NCI-H345 treated with DMSO at 0.1 percent for 48 hours (cell line): Measurements from ENCODE around the gene ITGA3.
A peak's percentile ranks its signal among the peaks of the same experiment; 100 is the strongest.

Experiments used
- DNase-seq: peaks from one replicate; lab custom pipeline; 2025; ENCODE audit not compliant: unreplicated experiment; lab: John Stamatoyannopoulos, UW

ITGA3 gene

DNA sequence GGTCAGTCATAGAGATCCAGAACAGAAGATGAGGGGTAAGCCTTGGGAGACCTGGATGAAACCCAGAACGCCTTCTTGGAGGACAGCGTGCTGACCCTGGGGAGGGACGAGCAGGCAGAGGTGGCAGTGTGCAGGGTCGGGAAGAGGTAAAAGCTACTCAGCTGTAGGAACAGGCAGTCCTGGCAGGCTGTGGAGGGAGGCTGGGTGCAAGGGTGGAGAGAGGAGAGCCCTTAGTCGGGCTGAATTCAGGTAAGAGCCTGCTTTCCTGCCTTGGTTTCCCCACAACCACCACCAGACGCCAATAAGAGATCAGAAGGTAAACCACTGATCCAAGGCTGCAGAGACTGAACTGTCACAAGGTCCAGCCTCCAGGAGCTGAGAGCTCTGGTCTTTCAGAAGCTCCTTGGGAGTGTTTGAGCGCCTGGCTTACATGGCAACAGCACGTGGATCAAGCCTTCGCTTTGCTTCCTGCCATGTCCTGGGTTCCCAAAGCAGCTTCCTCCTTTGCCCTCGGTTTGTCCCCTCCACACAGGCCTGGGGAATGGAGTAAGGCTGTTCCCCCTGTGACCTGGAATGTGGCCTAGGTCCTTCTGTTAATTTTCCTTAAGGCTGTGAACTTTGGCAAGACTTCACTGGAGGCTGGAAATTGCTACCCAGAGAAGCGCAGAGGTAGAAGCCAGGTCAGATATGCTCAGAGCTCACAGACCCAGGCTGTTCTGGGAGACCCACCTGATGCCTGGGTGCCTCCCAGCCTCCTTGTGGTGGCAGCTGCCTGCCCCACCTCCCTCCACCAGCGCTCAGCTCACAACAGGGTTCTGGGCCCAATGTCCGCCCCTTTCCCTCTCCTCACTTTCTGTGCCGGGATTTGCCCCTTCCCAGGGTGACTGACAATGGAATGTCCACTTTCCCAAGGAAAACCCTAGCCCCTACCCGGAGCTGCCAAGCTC is 35.3 kb downstream of the ITGA3 start:
- no peak for DNase-seq

DNA sequence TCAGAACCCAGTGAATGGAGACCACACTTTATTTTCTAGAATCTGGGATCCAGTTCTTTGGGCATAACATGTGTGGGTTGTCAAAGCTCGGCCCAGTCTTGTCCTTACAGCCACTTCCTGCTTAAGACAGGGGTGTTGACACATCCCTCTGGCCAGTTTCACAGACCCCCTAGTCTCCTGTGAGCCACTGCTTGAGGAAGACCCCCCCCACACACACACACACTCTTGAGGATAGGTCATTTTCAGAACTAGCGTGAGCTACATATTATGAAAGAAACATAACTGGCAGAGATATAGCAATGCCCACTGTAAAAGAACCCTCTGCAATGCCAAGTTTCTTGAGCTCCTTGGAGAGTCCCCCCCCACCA is 36.0 kb downstream of the ITGA3 start:
- no peak for DNase-seq

DNA sequence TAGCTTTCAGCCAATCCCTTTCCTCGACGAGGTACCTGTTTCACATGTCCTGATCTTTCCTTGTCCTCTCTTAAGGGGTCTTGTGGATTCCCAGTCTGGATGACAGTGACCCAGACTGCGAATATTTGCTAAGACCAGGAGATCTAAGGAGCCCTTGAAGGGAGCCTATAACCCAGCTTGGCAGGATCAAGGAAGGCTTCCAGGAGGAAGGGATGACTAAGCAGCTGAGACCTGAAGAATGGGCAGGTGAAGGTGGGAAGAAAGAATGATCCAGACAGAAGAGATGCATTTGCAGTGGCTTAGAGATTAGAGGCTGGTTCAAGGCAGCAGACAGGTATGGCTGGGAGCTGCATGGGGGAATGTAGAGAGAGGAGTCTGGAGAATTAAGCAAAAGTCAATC is 37.3 kb downstream of the ITGA3 start:
- no peak for DNase-seq

DNA sequence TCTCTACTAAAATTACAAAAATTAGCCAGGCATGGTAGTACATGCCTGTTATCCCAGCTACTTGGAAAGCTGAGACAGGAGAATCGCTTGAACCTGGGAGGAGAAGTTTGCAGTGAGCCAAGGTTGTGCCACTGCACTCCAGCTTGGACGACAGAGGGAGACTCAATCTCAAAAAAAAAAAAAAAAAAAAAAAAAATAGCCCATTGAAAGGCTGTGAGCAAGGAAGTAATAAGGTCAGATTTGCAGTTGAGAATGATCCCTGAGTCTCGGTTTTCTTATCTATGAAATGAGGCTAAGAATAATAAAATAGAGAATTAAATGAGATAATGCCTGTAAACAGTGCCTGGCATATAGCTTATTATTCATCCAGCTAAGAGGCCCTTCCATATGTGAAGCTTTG is 37.9 kb downstream of the ITGA3 start:
- no peak for DNase-seq

- peak; percentile 84 for DNase-seq
Observed at GRCh38 chr17:50094243-50094752, 38.4 kb downstream of the ITGA3 start.

- DNase-seq, result peak; percentile 81
Observed at GRCh38 chr17:50094753-50095619, 39.1 kb downstream of the ITGA3 start, which contains the start of gene PDK2. PDK2 (plus strand) TSS chr17:50095351; CDS start chr17:50095436, 85 bp downstream.

GRCh38 chr17:50095626-50096037 is 39.7 kb downstream of the ITGA3 start:
- DNase-seq, result no peak

DNA sequence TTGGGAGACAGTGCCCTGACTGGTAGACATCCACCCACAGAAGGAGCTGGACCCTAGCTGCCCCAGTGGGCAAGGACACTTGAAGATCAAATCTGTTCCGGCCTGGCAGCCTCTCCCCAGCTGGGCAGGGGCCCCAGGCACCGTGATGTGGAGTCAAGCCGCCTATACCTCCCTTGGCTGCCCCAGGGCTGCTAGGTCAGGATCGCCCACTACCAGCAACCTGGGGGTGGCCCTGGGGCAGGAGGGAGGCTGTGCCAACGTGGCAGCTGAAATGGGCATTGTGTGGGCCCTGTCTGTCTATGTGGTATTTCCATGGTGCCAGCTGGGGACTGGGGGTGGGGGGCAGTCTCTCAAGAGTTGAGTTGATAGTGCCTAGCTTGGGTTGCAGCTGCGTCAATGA is 40.2 kb downstream of the ITGA3 start:
- DNase-seq, result no peak

GRCh38 chr17:50096758-50097157 is 40.8 kb downstream of the ITGA3 start:
- DNase-seq, result no peak

DNA sequence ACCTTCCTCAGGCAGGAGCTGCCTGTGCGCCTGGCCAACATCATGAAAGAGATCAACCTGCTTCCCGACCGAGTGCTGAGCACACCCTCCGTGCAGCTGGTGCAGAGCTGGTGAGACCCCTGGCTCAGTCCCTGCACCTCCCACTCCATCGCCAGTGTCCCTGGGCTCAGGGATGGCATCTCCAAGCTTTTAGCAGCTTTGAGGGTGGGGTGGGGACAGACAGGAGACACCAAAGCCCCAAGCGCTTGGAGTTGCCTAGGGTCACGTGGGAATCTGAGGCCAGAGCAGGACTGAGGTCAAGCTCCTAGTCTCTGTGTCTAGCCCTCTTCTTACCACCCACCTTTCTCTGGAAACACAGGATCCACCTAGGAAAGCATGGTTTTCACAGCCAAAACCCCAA is 41.5 kb downstream of the ITGA3 start:
- no peak for DNase-seq

- DNase-seq, result no peak
Observed at GRCh38 chr17:50097926-50098325, 42.0 kb downstream of the ITGA3 start.

GRCh38 chr17:50098583-50098982 is 42.7 kb downstream of the ITGA3 start:
- no peak for DNase-seq

DNA sequence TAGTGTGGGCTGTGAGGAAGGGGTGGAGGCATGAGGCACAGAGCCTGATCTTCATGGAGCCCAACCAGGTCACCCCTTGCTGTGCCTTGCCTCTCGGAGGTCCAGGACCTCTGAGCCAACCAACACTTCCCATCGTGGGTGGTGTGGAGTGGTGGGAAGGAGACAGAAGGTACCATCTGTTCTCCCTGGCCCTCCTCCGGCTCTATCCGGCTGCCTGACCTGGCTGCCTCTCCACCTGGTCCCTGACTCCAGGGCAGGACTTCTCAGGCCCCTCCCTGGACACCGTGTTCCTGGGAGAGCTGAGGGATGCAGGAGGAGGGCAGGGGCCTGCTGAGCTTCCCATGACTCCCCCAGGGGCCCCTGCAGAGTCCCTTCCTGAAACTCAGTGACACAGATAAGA is 43.1 kb downstream of the ITGA3 start:
- DNase-seq, result no peak

DNA sequence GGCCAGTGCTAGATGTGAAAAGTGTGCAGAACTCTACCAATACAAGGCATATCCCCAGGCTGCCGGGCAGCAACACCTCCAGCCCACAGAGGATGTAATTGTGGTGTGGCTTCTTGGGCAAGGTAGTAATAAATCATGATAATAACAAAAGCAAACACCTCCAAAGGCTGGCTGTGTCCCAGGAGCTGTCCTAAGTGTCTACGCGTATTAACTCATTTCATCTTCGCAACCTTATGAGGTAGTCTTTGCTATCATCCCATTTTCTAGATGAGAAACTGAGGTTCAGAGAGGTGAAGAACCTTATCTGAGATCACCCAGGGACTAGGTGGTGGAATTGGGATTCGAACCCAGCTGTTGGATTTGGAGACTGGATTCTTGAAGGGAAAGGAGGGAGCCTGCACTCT is 44.6 kb downstream of the ITGA3 start:
- no peak for DNase-seq

GRCh38 chr17:50100921-50101345 is 45.0 kb downstream of the ITGA3 start:
- no peak for DNase-seq

DNA sequence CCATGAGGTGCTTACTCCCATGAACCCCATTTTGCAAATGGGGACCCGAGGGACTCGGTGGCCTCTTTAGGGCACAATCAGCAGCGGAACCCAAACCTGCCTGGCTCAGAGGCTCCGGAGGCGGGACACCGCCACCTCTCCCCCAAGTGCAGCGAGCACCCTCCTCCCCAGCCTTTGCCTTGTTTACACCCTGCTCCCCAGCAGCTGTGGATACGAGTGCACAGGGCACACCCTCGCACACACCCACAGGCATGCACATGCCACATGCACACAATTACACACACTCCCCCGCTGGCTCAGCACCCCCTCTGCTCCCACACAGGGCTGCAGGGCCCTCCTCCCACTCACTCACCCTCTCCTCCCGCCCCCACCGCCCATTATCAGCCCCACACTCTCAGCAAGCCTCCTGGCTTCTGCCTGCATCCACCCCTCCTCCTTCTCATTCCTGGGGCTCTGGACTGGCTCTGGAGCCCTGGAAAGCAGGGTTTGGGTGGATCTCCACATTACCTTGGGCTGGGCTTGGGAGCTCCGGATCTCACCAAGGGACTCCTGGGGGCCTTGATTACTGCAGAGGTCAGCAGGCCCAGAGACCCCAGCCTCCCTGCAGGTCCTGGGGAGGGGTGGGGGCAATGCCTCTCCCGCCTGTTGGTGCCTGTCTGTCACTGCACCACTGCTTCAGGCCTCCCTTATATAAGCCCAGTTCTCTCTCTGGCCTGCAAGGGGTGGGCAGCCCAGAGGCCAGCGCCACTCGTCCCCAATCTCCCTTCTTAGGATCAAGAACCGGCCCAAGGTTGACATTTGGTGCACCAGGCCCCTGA is 45.6 kb downstream of the ITGA3 start:
- no peak for DNase-seq

DNA sequence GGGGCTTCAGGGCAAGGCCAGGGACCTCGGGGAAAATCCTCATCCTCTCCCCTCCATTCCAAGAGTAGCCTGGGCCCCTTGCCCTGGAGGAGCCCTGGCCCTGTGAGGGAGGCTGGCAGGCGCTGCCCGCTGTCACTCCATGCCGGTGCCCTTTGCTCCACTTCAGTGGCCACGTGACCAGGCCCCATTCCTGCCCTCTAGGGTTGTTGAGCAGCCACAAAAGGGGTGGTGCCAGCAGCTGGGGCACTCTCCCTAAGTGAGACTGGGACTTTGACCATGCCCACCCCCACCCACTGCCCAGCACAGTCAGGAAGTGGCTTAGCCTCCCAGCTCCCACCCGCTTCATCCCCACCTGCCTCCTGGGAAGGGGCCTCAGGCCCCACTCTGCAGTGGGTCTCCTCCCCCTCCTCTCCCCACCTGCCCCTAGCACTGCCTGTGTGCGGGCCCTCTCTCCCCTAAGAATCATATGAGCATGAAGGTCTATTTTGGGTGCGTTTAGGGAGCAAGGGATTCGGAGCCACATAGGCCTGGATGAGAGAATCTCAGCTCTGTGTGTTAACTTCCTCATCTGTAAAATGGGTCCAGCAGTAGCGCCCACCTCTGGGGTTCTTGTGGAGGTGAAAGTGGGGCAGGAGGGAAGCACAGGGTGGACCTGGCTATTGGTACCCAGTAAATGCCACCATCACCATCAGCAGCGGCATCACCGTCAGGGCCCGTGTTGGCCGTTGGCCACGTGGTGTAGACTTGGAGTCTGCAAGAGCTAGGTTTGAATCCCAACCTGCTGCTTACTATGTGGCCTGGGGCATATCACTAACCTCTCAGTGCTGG is 46.5 kb downstream of the ITGA3 start:
- DNase-seq, result no peak

- no peak for DNase-seq
Observed at GRCh38 chr17:50103252-50103651, 47.3 kb downstream of the ITGA3 start.

- no peak for DNase-seq
Observed at GRCh38 chr17:50103941-50104340, 48.0 kb downstream of the ITGA3 start.

GRCh38 chr17:50105811-50106210 is 49.9 kb downstream of the ITGA3 start:
- no peak for DNase-seq
